ENCODE results near the gene SBF2. TPM values are rescaled to one million over a fixed set of nuclear protein-coding genes. Genes with fewer than 3 reads are reported as not detected.

SBF2 gene
- total RNA-seq, 1 experiment from 2014 or later, result 30.2 TPM

GRCh38 chr11:10302359-10302743 lies 8.3 kb upstream of the SBF2 start:
- Histone ChIP-seq H4K5ac (ENCODE audit: insufficient read length, low read depth, low read length) (no peak overlapping the region), H4K8ac (replicated peaks; ENCODE audit: insufficient read length, low read depth, low read length) (no peak overlapping the region), H3K9me3 (ENCODE audit: control insufficient read depth, low read depth, low read length) (no peaks in the 10 kb centered on the region), H2BK12ac (ENCODE audit: insufficient read length, low read depth, low read length) (no peak overlapping the region), H3K18ac (ENCODE audit: insufficient read length, low read depth, low read length) (no peak overlapping the region), H2BK120ac (ENCODE audit: low read depth, low read length, poor library complexity, severe bottlenecking) (no peak overlapping the region), H2BK15ac (ENCODE audit: low read depth, low read length) (no peak overlapping the region), H2BK5ac (ENCODE audit: insufficient read length, low read length) (no peak overlapping the region), H3K23ac (ENCODE audit: insufficient read length, low read depth, low read length) (no peak overlapping the region), H2AK5ac (ENCODE audit: insufficient read length, low read length) (no peak overlapping the region), H3K56ac (ENCODE audit: insufficient read length, low read depth, low read length) (no peak overlapping the region), H2AFZ (ENCODE audit: low read length) (no peak overlapping the region), H3K4me1 (ENCODE audit: insufficient read depth, low read length) (no peaks in the 10 kb centered on the region), H3K23me2 (ENCODE audit: insufficient read length, low read depth, low read length, poor library complexity, severe bottlenecking) (peaks cover 39% of the 10 kb centered on the region), H3K4me2 (ENCODE audit: insufficient read depth, insufficient read length, low read length) (peak overlapping the region; percentile 75), H3K27ac (ENCODE audit: insufficient read length, low read depth, low read length) (no peak overlapping the region), H2BK20ac (ENCODE audit: low read depth, low read length, poor library complexity, severe bottlenecking) (no peak overlapping the region), H3K9ac (ENCODE audit: extremely low read depth, insufficient read length, low read length) (peak overlapping the region; percentile 57), H3K27me3 (ENCODE audit: insufficient read depth, low read length) (no peaks in the 10 kb centered on the region; the same call in 1 of the 2 replicates), H4K91ac (ENCODE audit: insufficient read length, low read depth, low read length) (no peak overlapping the region), H3T11ph (ENCODE audit: low read length) (no peak overlapping the region), H3K79me1 (ENCODE audit: insufficient read depth, low read depth, low read length, poor library complexity, severe bottlenecking) (no peaks in the 10 kb centered on the region), H3K14ac (ENCODE audit: insufficient read depth, low read length) (no peak overlapping the region), H3K79me2 (ENCODE audit: insufficient read depth, low read length) (peaks cover 7% of the 10 kb centered on the region; the same call in 1 of the 2 replicates), H3K4ac (ENCODE audit: low read depth, low read length) (no peak overlapping the region), H4K20me1 (ENCODE audit: control insufficient read depth, insufficient read depth, insufficient read length) (no peaks in the 10 kb centered on the region)
- Mint-ChIP-seq H3K4me1 (peaks cover 26 to 27% of the 10 kb centered on the region in 2 experiments), H3K27ac (no peak overlapping the region), H3K4me3 (peak overlapping the region; percentile 84 to 93), H3K9me3 (no peaks in the 10 kb centered on the region; a peak in 1 of 5 replicates), H3K36me3 (ENCODE audit: insufficient read depth in 1 of 3, low read depth in 3 of 3) (peaks cover 12 to 40% (median 31%) of the 10 kb centered on the region in 3 experiments; a peak in 6 of 7 replicates), H3K27me3 (ENCODE audit: low read depth) (peaks cover 36% of the 10 kb centered on the region)
- no CpG with 5 or more reads among the region's 10 CpGs for WGBS (ENCODE audit: extremely low coverage, insufficient read length, low lambda C conversion rate)
- DNase-seq, result no peak
- TF ChIP-seq, protein P1, sequence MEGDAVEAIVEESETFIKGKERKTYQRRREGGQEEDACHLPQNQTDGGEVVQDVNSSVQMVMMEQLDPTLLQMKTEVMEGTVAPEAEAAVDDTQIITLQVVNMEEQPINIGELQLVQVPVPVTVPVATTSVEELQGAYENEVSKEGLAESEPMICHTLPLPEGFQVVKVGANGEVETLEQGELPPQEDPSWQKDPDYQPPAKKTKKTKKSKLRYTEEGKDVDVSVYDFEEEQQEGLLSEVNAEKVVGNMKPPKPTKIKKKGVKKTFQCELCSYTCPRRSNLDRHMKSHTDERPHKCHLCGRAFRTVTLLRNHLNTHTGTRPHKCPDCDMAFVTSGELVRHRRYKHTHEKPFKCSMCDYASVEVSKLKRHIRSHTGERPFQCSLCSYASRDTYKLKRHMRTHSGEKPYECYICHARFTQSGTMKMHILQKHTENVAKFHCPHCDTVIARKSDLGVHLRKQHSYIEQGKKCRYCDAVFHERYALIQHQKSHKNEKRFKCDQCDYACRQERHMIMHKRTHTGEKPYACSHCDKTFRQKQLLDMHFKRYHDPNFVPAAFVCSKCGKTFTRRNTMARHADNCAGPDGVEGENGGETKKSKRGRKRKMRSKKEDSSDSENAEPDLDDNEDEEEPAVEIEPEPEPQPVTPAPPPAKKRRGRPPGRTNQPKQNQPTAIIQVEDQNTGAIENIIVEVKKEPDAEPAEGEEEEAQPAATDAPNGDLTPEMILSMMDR (conservative IDR thresholded peaks at IDR 0.05), result no peak

All from H9 (cell line).